Endothelial cell of umbilical vein (primary cell): Measurements from ENCODE around the gene DIABLO.

Experiments used
- CTCF ChIP-seq, 2 donors: IDR thresholded peaks; 1 replicate in 1 of 2; 2 replicates in 1 of 2; pipeline ENCODE4 v1.5.1; 2011; ENCODE audit warnings: low read length in 2 of 2, mild to moderate bottlenecking in 2 of 2, moderate library complexity in 2 of 2, control low read depth in 1 of 2, inconsistent platforms in 1 of 2, low read depth in 1 of 2; ENCODE audit not compliant: insufficient read depth in 1 of 2; ENCODE audit errors: extremely low read depth in 1 of 2
- POLR2A ChIP-seq: IDR thresholded peaks from 2 replicates; pipeline ENCODE4 v1.6.1; 2012; ENCODE audit warnings: low read depth, mild to moderate bottlenecking, control low read depth, low read length

- TF ChIP-seq CTCF (IDR thresholded peaks at IDR 0.05; ENCODE audit: extremely low read depth in 1 of 2, insufficient read depth in 1 of 2, low read depth in 1 of 2, low read length in 2 of 2) (no peak), POLR2A (no peak)
Observed at GRCh38 chr12:122216445-122216844, 9.4 kb downstream of the DIABLO start.
